Choroid plexus epithelial cell (primary cell): Measurements from ENCODE around the gene CLSTN2.

Source experiments
- DNase-seq: peaks from one replicate; pipeline ENCODE4 v3.0.0-alpha.2; 2010; ENCODE audit warnings: low read depth
- H3K4me3 ChIP-seq: 2 replicates; pipeline ENCODE4 v1.5.1; 2011; ENCODE audit warnings: low read depth, mild to moderate bottlenecking, control low read depth, low read length, moderate library complexity
- CTCF ChIP-seq: conservative IDR thresholded peaks from 2 replicates; pipeline ENCODE4 v1.5.1; 2011; ENCODE audit warnings: low read depth, mild to moderate bottlenecking, control low read depth, inconsistent platforms, low read length, moderate library complexity

The CLSTN2 gene

GRCh38 chr3:140319739-140320138, 384.8 kb downstream of the CLSTN2 start:
- no peak overlapping the region for H3K4me3 ChIP-seq
- no peak for TF ChIP-seq CTCF
- DNase-seq, result no peak

DNA sequence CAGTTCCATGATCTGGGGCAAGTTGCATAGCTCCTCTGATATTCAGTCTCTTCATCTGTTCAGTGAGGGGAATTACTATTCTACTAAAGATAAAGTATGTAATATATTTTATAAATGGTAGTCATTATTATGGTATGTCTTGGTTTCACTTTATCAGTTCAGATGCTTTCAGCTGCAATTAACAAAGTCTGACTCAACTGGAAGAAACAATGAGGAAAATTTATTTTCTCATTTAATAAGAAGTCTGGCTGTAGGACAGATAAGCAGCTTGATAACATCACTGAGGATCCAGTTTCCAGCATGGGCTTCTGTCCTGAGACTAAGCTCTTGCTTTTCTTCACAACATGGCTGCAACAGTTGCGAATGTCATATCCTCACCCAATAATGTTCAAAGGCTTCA, 388.6 kb downstream of the CLSTN2 start:
- H3K4me3 ChIP-seq, result no peak overlapping the region
- no peak for DNase-seq
- no peak for TF ChIP-seq CTCF

- no peak for DNase-seq
- H3K4me3 ChIP-seq, result no peak overlapping the region
- no peak for TF ChIP-seq CTCF
Observed at GRCh38 chr3:140332131-140332530, 397.1 kb downstream of the CLSTN2 start.

DNA sequence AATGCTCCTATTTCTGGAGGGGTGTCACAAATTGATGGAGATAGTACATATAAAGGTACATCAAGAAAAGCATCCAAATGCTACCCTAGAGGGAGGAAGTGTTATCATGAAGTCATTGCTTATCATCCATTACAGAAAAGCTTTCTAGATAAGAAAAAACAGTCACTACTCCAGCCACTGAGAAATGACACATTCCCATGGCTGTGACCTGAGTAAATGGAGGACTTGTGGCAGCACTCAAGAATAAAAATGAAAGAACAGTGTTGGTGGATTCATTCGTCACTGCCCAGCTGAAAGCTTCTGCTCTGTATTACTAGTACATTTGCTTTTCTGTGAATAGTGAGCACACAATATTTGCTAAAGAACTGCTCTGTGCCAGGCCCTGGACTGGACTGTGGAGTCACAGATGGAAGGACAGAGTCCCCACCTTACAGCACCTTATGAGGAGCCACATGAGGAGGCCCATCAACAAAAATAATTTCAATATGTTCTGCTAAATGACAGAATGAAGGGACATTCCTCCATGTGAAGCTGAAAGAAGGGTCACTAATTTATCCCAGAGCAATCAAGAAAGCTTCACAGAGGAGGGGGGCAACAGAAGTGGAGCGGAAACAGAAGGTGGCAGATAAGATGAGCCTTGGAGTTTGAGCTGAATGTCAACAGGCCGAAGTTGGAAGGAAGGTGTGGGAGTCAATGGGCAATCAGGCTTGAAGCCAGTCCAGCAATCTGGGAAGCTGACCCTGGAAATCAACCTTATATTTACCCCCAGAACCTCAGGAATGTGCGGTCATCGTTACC, 399.3 kb downstream of the CLSTN2 start:
- no peak for TF ChIP-seq CTCF
- no peak for DNase-seq

GRCh38 chr3:140336465-140336864, 401.5 kb downstream of the CLSTN2 start:
- no peak for DNase-seq
- no peak for TF ChIP-seq CTCF
- H3K4me3 ChIP-seq, result no peak overlapping the region

More for the DNA sequence above, 399.3 kb downstream of the CLSTN2 start:
- H3K4me3 ChIP-seq, result no peak overlapping the region

DNA sequence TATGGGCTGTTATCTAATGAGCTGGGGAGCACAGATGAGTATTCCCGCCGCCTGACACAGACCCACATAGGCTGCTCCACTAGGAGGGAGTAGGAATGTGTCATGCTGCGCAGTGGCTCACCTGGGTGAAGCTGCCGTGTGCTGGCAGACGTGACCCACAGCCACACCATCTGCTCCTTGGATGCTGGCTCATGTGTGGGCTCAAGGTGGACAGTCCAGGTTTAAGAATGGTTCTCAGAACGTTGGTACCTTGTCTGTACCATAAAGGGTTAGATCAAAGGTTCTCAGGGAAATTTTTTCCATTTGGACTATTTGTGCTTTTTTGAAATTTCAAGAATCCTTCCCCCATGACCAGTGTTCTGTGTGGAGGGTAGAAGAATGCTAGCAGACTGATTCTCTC, 403.9 kb downstream of the CLSTN2 start:
- no peak for DNase-seq
- no peak overlapping the region for H3K4me3 ChIP-seq
- TF ChIP-seq CTCF, result no peak

DNA sequence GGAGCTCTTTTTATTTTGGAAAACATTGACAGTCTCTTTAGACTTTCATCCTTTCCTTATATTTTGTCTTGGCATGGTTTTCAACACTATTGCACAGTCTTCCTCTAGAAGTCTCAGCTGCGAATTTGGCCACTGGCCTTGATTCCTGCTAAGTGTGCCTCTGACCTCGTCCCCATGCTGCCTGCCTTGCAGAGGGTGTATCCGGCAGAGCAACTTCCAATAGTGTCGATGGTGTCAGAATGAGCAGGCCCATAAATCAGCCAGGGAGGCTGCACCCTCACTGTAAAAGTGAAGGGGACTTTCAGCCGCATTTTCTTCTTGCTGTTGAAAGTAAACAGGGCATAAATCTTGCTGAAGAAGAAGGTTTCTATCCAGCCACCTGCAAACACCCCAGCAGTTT, 406.2 kb downstream of the CLSTN2 start:
- H3K4me3 ChIP-seq, result no peak overlapping the region
- DNase-seq, result no peak
- no peak for TF ChIP-seq CTCF
